HG03460 (cell line): ENCODE results near the gene HCAR2.
"Not testable (repeated sequence)": the region's sequence is repeated elsewhere in the genome, so short reads cannot be mapped to it uniquely, and the experiment has no call there.

Source experiments
- ATAC-seq: cut with Tn5 transposase; IDR thresholded peaks from one replicate; pipeline ENCODE4 v1.9.1; 2021; ENCODE audit not compliant: unreplicated experiment

HCAR2 gene

DNA sequence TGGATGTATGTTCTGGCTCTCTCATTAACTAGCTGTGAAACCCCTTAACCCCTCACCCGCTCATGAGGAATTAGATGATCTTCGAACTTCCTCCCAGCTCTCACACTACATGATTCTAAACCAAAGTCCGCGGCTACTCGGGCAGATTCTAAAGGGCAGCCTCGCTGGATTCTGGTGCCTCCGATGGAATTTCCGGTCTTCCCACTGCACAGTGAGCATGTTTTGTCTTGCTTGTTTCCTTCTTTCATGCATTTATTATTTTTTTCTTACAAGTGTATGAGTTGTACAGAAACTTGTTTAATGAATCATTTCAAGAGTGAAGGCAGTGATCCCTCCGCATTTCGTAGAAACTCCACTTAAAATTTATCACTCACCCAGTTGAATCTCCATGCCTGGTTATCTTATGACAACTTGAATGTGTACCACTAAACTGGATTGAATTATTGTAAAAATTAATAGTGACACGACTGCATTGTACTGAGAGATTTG lies 17.9 kb upstream of the HCAR2 start:
- ATAC-seq: no peak

DNA sequence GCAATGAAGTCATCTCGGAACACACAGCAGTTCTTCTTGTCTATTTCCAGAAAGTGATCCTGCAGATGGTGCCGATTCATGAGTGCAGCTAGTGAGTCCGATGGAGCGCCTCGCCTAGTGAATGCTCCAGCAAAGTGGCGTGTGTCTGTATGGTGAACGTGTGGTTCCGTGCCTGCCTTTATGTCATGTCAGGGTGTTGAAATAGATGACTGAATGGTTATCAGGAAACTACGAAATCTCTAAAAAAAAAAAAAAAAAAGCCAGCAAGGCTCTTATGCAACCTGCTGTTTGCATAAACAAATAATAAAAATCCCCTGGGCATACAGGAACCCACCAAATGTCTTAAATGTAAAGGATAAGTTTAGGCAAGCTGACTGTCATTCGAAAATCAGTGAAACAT lies 13.5 kb upstream of the HCAR2 start, which contains the start of gene HCAR3:
Gene HCAR3, minus strand, starts transcription at position 154 of the 400 bp plus-strand sequence. Its CDS starts 74 bp downstream, at position 80.
- not testable (repeated sequence) for ATAC-seq

DNA sequence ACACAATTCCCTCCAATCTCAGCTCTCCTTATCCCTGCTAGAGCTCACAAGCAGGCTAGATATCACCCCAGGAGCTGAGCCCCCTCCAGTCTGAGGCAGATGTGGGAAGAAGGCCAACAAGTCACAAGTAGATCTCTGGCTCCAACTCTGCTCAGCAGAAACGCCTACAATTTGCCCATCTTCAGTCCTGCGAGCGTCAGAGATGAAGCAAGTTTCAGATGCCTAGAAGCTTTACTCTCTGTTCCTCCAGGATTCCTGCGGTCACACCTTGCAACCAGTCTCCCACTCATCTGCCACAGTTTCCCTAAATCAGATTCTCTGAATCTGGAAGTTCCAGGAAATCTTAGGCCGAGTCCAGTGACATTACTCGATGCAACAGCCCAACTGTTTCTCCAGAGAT lies 12.1 kb upstream of the HCAR2 start:
- ATAC-seq: not testable (repeated sequence)

DNA sequence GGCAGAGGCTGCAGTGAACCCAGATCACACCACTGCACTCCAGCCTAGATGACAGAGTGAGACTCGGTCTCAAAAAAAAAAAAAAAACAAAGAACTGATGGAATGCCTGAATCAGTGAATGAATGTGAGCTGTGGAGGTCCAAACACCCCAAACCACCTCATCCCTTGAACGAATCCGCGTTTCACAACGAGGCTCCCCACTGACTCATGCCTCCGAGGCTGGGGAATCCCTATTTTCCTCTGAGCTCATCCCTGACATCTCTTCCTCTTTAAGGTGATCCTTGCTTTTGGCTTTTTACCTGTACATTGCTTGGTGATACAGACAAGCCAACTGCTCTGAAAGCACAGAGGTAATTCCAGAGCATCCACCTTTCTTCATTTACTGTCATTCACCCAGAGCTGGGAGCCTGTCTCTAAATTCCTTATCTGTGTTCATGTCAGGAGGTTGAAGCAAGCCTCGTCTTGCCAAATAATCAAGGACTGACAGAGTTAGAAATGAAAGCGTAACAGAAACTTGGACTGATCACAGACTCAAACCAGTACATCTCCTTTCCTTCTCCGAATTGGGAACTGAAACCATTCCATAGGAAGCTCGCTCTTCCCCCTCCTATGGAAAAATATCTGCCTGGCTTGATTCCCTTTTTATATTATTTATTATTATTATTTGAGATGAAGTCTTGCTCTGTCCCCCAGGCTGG lies 10.5 kb upstream of the HCAR2 start:
- ATAC-seq: not testable (repeated sequence)

DNA sequence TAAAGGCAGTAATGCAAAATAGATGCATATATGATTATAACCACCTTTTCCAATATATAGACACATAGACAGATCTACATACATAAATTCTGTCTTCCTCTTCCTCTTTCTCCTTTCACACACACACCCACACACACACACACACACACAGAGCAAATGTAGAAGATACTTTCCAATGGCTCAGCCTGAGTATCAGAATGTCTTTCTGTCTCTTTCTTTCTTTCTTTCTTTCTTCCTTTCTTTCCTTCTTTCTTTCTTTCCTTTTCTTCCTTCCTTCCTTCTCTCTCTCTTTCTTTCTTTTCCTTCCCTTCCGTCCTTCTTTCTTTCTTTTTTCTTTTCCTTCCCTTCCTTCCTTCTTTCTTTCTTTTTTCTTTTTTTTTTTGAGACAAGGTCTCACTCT lies 8.1 kb upstream of the HCAR2 start:
- not testable (repeated sequence) for ATAC-seq

DNA sequence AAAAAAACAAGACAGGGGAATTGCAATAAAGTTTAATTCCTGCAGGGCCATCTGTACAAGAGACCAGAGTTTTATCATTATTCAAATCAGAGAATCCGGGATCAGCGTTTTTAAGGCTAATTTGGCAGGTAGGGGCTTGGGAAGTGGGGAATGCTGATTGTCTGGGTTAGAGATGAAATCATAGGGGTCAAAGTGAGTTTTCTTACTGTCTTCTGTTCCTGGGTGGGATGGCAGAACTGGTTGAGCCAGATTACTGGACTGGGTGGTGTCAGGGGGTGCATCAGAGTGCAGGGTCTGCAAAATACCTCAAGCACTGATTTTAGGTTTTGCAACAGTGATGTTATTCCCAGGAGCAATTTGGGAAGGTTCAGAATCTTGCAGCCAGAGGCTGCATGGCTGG lies 7.2 kb upstream of the HCAR2 start:
- ATAC-seq: not testable (repeated sequence)

DNA sequence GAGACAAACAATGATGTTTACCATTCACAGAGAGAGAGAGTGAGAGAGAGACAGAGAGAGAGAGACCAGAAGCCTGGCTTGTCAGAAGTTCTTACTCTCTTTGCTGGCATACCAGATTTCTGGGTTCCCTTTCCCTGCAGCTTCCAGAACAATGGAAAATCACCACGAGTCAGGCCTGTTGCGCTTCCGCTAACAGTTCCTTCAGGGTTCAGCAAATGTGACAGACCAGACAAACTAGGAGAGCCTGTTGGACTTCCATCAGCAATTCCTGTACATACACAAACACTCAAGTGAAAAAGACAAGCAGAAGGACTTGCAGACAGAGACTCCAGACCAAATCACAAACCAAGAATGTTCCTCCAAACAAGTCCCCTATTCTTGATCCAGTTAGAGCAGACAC lies 6.1 kb upstream of the HCAR2 start:
- not testable (repeated sequence) for ATAC-seq

DNA sequence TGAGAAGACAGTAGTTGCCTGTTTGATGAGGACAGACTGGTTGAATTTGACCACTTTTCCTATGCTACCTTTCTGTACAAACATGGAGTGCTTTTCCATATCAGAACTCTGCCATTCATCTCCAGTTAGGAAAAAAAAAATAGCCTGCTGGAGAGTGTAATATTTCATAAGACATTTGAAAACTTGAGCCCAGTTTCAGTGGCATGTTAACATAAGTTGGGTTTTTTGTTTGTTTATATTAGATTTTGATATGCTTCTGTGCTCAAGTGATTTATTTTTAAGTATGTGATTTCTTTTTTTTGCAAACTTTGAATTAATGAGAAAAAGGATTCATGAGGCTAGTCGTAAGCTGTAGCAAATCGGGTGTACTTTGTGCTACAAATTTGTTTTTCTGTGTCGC lies 684 bp upstream of the HCAR2 start:
- ATAC-seq: not testable (repeated sequence)

DNA sequence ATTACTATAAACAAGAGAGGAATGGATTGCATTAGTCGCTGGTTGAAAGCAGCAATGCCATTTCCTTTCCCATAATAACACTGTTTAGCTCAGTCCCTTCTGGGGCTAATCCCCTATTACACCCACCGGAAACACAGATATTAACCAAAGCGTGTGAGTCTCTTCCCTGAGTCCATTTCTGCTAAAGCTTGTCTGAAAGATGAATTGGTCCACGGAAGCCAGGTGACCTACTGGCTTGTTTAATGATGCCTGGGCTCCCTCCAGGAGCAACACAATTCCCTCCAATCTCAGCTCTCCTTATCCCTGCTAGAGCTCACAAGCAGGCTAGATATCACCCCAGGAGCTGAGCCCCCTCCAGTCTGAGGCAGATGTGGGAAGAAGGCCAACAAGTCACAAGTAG lies 1.7 kb downstream of the HCAR2 start:
- ATAC-seq: not testable (repeated sequence)

DNA sequence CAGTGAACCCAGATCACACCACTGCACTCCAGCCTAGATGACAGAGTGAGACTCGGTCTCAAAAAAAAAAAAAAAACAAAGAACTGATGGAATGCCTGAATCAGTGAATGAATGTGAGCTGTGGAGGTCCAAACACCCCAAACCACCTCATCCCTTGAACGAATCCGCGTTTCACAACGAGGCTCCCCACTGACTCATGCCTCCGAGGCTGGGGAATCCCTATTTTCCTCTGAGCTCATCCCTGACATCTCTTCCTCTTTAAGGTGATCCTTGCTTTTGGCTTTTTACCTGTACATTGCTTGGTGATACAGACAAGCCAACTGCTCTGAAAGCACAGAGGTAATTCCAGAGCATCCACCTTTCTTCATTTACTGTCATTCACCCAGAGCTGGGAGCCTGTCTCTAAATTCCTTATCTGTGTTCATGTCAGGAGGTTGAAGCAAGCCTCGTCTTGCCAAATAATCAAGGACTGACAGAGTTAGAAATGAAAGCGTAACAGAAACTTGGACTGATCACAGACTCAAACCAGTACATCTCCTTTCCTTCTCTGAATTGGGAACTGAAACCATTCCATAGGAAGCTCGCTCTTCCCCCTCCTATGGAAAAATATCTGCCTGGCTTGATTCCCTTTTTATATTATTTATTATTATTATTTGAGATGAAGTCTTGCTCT lies 3.0 kb downstream of the HCAR2 start:
- ATAC-seq: not testable (repeated sequence)

DNA sequence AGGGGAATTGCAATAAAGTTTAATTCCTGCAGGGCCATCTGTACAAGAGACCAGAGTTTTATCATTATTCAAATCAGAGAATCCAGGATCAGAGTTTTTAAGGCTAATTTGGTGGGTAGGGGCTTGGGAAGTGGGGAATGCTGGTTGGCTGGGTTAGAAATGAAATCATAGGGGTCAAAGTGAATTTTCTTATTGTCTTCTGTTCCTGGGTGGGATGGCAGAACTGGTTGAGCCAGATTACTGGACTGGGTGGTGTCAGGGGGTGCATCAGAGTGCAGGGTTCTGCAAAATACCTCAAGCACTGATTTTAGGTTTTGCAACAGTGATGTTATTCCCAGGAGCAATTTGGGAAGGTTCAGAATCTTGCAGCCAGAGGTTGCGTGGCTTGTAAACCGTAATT lies 6.2 kb downstream of the HCAR2 start:
- ATAC-seq: not testable (repeated sequence)

DNA sequence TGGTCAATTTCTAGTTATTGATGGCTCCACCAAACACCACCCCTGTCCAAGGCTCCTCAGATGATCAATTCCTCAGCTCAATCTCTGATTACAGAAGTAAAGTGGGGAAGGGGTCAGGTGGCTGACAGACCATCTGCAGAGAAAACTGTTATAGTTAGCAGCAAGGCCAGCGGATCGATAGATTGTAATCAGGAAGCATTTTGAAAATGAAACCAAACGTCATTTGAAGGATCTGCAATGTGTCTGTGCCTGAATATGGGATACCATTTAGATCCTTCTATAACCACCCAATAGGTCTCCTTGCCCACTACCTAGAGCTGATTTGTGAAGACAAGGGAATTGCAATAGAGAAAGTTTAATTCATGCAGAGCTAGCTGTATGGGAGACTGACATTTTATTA lies 11.6 kb downstream of the HCAR2 start:
- ATAC-seq: no peak

DNA sequence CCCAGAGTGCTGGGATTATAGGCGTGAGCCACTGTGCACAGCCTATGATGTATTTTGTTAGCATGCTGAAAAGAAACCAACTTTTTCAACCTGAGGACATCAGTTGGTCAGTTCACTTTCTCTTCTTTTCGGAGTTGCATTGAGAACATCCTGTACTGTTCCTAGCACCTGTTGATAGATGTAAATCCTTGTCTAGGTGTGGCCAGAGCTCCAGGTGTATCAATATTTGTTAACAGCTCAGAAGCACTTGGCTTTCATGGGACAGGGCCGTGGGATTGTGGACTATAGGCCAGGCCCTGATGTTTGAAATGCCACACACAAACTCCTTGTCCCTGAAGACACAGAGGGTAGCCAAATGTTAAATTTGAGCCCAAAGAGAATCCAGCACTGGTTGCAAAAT lies 14.9 kb downstream of the HCAR2 start:
- ATAC-seq: no peak

DNA sequence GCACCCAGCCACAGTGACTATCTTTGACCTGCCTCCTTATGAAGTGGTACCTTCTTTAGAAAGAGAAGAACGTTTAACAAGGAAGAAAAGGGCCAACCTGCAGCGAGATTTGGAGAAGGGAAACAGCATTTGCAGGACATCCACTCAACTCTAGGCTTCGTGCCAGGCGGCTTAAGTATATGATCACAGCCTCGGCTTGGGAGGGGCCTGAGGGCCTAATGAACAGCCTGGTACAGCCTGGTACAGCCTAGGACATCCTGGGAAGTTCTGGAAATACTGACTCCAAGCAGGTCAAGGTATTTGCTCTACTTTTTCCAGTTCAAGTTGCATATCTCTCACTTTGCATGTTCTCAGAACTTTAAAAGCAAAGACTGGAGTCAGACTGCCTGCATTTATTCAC lies 16.1 kb downstream of the HCAR2 start:
- no peak for ATAC-seq

DNA sequence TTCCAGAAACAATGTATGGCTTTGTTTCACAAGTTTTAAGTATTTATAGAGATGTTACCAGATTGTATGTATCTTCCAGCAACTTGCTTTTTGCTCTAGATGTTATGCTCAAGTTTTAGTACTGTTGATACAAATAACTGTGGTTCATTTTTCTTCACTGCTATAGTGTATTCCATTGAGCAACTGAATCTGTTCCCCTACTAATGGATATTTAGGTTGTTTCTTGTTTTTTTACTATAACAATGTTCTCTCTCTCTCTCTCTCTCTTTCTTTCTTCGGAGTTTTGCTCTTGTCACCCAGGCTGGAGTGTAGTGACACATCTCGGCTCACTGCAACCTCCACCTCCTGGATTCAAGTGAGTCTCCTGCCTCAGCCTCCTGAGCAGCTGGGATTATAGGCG lies 16.6 kb downstream of the HCAR2 start:
- no peak for ATAC-seq

DNA sequence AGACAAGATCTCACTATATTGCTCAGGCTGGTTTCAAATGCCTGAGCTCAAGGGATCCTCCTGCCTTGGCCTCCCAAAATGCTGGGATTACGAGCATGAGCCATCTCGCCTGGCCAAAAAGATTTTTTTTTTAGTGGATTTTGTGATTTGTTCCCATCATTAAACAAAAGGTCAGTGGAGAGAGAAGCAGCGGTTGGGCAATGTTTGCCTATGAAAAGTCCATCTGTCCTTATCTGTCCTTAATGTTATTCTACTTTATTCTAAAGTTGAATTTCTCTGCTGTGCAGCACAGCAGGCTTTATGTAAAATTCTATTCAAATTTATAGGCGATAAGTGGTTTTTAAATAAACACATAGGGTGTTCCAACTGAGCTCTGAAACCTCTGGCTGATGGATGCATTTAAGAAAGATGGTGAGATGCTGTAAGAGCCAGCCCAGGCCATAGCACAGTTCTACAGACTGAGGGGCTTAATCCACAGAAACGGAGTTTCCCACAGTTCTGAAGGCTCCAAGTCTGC lies 18.8 kb downstream of the HCAR2 start:
- ATAC-seq: no peak

DNA sequence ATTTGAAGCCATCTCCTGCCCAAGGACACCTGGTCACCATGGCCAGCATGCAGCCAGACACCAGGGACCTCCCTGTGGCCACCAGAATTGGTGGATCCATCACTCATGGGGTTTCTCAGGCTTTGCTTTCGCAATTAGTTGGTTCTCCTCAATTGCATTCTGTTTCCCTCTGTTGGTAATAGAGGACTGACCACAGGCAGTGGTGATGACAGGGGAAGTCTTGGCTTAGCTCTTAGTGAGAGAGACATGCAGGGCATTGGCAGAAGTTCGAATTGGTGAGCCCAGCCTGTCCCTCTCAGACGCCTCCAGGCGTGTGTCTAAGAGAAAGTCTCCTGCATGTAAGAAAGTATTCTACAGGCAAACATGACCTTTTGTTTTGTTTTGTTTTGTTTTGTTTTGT lies 21.3 kb downstream of the HCAR2 start:
- no peak for ATAC-seq

DNA sequence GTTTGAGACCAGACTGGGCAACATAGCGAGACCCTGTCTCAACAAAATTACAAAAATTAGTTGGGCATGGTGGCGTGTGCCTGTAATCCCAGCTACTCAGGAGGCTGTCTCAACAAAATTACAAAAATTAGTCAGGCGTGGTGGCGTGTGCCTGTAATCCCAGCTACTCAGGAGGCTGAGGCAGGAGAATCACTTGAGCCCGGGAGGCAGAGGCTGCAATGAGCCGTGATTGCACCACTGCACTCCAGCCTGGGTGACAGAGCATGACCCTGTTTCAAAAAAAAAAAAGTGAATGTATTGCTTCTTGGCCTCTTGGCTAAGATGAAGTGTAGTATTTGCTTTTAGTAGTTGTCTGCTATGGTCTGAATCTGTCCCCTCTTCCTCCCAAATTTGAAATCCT lies 22.2 kb downstream of the HCAR2 start:
- not testable (repeated sequence) for ATAC-seq

DNA sequence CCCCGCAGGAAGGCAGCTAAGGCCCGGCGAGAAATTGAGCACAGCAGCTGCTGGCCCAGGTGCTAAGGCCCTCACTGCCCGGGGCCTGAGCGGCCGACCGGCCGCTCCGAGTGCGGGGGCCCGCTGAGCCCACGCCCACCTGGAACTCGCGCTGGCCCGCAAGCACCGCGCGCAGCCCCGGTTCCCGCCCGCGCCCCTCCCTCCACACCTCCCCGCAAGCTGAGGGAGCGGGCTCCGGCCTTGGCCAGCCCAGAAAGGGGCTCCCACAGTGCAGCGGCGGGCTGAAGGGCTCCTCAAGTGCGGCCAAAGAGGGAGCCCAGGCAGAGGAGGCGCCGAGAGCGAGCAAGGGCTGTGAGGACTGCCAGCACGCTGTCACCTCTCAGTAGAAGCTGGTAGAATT lies 26.4 kb downstream of the HCAR2 start:
- ATAC-seq: not testable (repeated sequence)

DNA sequence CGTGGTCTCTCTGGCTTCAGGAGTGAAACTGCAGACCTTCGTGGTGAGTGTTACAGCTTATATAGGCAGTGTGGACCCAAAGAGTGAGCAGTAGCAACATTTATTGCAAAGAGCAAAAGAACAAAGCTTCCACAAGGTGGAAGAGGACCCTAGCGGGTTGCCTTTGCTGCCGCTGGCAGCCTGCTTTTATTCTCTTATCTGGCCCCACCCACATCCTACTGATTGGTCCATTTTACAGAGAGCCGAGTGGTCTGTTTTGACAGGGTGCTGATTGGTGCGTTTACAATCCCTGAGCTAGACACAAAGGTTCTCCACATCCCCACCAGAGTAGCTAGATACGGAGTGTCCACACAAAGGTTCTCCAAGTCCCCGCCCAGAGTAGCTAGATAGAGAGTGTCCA lies 27.1 kb downstream of the HCAR2 start:
- not testable (repeated sequence) for ATAC-seq

DNA sequence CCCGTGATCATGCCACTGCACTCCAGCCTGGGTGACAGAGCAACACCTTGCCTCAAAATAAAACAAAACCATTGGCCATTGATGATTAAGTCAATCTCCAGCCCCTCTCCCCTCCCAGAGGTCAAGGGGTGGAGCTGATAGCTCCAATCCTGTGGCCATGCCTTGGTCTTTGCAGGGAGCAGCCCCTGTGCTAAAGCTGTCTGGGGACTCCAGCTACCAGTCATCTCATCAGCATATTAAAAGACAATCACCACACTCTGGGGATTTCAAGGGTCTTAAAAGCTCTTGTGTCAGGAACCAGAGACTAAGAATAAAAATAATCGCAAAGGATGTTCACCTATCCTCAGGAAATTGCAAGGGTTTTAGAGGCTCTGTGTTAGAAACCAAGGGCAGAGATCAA lies 30.6 kb downstream of the HCAR2 start:
- no peak for ATAC-seq

DNA sequence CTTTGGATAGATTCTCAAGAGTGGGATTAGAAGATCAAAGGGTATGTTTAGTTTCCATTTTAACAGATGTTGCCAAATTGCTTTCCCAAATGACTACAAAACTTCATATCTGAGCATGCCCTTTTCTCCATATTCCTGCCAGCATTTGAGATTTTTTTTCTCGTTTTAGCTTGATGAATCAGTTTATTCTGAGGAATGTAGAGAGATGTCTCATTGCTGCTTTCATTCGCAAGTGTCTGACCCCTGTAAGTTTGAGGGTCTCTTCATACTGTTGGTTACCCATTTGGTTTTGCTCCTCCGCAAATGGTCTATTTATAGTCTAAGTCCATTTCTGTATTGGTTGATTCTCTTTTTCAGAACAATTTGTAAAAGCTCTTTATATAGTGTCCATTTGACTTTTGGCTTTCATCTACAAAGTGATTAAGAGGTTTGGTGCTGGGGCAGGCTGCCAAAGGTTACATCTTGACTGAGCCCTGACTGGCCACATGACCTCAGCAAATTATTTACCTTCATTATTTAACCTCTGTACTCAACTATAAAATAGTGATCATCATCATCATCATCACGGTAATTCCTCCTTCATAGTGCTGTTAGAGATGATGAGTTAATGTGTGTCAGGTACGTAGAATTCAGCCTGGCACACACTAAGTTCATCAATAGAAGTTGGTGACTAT lies 33.6 kb downstream of the HCAR2 start:
- no peak for ATAC-seq
